Lower leg skin (tissue), 4 donors: ENCODE results near the gene WDR20. TPM values are rescaled to one million over a fixed set of nuclear protein-coding genes. Genes with fewer than 3 reads are reported as not detected.

Experiments
- DNase-seq, 2 donors: peaks; one replicate each; pipeline ENCODE4 v3.0.0-alpha.2; 2019; ENCODE audit warnings: low spot score in 2 of 2
- H3K4me3 ChIP-seq: fragments of 200-600 bp; sonication (generic); 2 replicates; pipeline ENCODE4 v1.5.1; 2017; ENCODE audit warnings: mild to moderate bottlenecking, low read depth; ENCODE audit not compliant: poor library complexity, severe bottlenecking
- POLR2A ChIP-seq, 2 donors: fragments of 450-650 bp; IDR thresholded peaks; one replicate each; pipeline ENCODE4 v1.6.1; 2016 to 2017; ENCODE audit warnings: antibody characterized with exemption in 2 of 2, mild to moderate bottlenecking in 1 of 2, moderate library complexity in 1 of 2
- WGBS, 2 donors: methylation state at CpG; one replicate each; pipeline ENCODE4 v1.1.5; 2018; 5-methylcytosine and 5-hydroxymethylcytosine counted together
- intact Hi-C: fragments of 100-400 bp; cut with DNase I; formaldehyde crosslinking; loops from one replicate; pipeline ENCODE4 v1.15.0; 2023; ENCODE audit warnings: low total_unique reads
- total RNA-seq, 4 donors: library from RNA; depleted of rRNA; stranded (reverse); fragments of >200 nt; gene quantifications; one replicate each; pipeline ENCODE4 v1.1.0, GENCODE V29; 2016
- TF ChIP-seq, protein P1 (sequence below), 3 donors: fragments of 450-650 bp; IDR thresholded peaks; one replicate each; pipeline ENCODE4 v1.5.1; 2016; ENCODE audit warnings: antibody characterized with exemption in 3 of 3, mild to moderate bottlenecking in 3 of 3, moderate library complexity in 2 of 3

Gene WDR20, protein sequence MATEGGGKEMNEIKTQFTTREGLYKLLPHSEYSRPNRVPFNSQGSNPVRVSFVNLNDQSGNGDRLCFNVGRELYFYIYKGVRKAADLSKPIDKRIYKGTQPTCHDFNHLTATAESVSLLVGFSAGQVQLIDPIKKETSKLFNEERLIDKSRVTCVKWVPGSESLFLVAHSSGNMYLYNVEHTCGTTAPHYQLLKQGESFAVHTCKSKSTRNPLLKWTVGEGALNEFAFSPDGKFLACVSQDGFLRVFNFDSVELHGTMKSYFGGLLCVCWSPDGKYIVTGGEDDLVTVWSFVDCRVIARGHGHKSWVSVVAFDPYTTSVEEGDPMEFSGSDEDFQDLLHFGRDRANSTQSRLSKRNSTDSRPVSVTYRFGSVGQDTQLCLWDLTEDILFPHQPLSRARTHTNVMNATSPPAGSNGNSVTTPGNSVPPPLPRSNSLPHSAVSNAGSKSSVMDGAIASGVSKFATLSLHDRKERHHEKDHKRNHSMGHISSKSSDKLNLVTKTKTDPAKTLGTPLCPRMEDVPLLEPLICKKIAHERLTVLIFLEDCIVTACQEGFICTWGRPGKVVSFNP
- total RNA-seq = 10 to 100 TPM; 33.7 to 50.8 (median 41.3) TPM

GRCh38 chr14:102139286-102140026 lies at the start of gene WDR20:
Gene WDR20 (plus strand): TSS chr14:102139897. CDS start chr14:102139924, 27 bp downstream.
- peak; percentile 97 to 99 for DNase-seq
- TF ChIP-seq, protein P1, sequence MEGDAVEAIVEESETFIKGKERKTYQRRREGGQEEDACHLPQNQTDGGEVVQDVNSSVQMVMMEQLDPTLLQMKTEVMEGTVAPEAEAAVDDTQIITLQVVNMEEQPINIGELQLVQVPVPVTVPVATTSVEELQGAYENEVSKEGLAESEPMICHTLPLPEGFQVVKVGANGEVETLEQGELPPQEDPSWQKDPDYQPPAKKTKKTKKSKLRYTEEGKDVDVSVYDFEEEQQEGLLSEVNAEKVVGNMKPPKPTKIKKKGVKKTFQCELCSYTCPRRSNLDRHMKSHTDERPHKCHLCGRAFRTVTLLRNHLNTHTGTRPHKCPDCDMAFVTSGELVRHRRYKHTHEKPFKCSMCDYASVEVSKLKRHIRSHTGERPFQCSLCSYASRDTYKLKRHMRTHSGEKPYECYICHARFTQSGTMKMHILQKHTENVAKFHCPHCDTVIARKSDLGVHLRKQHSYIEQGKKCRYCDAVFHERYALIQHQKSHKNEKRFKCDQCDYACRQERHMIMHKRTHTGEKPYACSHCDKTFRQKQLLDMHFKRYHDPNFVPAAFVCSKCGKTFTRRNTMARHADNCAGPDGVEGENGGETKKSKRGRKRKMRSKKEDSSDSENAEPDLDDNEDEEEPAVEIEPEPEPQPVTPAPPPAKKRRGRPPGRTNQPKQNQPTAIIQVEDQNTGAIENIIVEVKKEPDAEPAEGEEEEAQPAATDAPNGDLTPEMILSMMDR (IDR thresholded peaks at IDR 0.05) = no peak
- no peak for TF ChIP-seq POLR2A (IDR thresholded peaks at IDR 0.05)
- WGBS, 2 donors = 0% methylated on average over 32 of the region's 64 CpGs
- peak within 1 kb of the TSS; percentile 90 for H3K4me3 ChIP-seq
- intact Hi-C loops = no loop called here

DNA sequence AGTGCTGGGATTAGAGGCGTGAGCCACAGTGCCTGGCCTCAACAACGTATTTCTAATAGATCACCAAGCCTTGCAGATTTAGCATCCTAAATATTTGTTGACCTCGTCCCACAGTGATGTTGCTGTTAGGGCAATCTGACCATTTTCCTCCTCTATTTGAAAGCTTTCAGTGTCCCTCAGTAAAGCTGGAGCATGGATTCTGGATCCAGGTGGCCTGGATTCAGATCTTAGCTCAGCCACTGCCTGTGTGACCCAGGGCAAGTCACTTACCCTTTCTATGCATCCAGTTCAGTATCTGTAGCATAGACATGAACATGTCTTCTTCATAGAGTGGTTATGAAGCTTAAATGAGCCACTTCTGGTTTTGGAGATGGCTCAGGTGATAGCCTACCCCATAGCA lies 49.0 kb upstream of the WDR20 start:
- no peak overlapping the region for H3K4me3 ChIP-seq
- no peak for TF ChIP-seq POLR2A (IDR thresholded peaks at IDR 0.05)
- TF ChIP-seq, protein P1 (IDR thresholded peaks at IDR 0.05) = no peak
- WGBS, 2 donors = 90% methylated on average over 3 of the region's 3 CpGs
- no peak for DNase-seq
- intact Hi-C loops = loop anchor here (10.0 kb wide), 2 partner anchors 46 to 126 kb away; partner anchors contain the start of gene DYNC1H1

DNA sequence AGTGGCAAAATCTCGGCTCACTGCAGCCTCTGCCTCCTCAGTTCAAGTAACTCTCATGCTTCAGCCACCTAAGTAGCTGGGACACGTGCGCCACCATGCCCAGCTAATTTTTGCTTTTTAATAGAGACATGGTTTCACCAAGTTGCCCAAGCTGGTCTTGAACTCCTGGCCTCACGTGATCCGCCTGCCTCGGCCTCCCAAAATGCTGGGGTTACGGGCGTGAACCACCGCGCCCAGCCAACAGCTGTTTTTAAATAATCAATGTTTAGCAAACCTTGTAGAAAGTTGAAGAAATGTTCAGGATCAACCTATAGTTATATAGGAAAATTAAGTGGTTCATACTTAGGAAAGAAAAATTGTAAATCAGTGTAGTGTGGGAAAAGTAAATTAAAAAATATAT lies 46.9 kb upstream of the WDR20 start:
- no peak for TF ChIP-seq POLR2A (IDR thresholded peaks at IDR 0.05)
- TF ChIP-seq, protein P1 (IDR thresholded peaks at IDR 0.05) = no peak
- intact Hi-C loops = loop anchor here (10.0 kb wide), 2 partner anchors 48 to 128 kb away; partner anchors contain the start of gene DYNC1H1
- H3K4me3 ChIP-seq = no peak overlapping the region
- WGBS, 2 donors = 85 to 92% methylated on average over 10 of the region's 10 CpGs
- DNase-seq = no peak

- TF ChIP-seq, protein P1 (IDR thresholded peaks at IDR 0.05) = no peak
- TF ChIP-seq POLR2A (IDR thresholded peaks at IDR 0.05) = no peak
- no peak for DNase-seq
- no peak overlapping the region for H3K4me3 ChIP-seq
- 69 to 71% methylated on average over 7 of the region's 7 CpGs for WGBS, 2 donors
- intact Hi-C loops = loop anchor here (10.0 kb wide), 2 partner anchors 49 to 129 kb away; partner anchors contain the start of gene DYNC1H1
Observed at GRCh38 chr14:102094101-102094500, 45.6 kb upstream of the WDR20 start.

DNA sequence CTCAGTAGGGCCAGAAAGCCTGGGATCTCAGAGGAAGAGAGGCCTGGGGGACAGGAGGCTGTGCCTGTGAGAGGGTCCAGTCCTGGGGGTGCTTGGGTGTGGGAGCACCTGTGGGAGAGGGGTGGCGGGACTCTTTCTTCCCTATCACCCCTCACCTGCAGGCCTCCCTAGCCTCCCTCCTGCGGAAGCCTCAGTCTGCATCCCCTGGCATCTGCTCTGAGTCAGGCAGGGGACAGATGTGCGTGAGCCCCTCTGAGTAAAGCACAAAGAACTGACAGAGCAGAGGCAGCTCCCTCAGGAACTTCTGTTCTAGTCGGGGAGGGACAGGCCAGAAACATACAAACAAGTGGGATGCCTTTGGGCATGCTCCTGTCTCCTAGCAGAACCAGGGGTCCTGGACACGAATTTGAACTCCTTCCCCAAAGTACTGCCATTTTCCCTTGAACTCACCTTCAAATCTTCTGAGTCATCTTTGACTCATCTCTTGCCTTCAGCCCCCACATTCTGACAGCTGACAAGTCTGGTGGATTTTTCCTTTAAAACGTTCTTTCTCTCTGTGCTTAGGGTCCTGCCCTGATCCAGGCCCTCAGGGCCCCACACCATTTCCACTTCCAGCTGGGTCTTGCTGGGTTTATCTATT lies 44.3 kb upstream of the WDR20 start:
- 82 to 84% methylated on average over 6 of the region's 6 CpGs for WGBS, 2 donors
- H3K4me3 ChIP-seq = no peak overlapping the region
- DNase-seq = no peak
- intact Hi-C loops = loop anchor here (10.0 kb wide), 2 partner anchors 51 to 131 kb away; partner anchors contain the start of gene DYNC1H1
- TF ChIP-seq, protein P1 (IDR thresholded peaks at IDR 0.05) = no peak
- TF ChIP-seq POLR2A (IDR thresholded peaks at IDR 0.05) = no peak
